HG03457 (cell line): ENCODE measurements around the gene CHMP4B.

ENCODE experiments used
- ATAC-seq: cut with Tn5 transposase; IDR thresholded peaks from one replicate; pipeline ENCODE4 v1.9.1; 2021; ENCODE audit warnings: moderate number of reproducible peaks; ENCODE audit not compliant: unreplicated experiment

The CHMP4B gene

GRCh38 chr20:33837096-33837830 is 26.1 kb downstream of the CHMP4B start:
- no peak for ATAC-seq

GRCh38 chr20:33838035-33838864 is 27.1 kb downstream of the CHMP4B start:
- no peak for ATAC-seq

GRCh38 chr20:33839591-33839990 is 28.4 kb downstream of the CHMP4B start:
- ATAC-seq = no peak

GRCh38 chr20:33840160-33840559 is 29.0 kb downstream of the CHMP4B start:
- ATAC-seq = no peak

- ATAC-seq = no peak
Observed at GRCh38 chr20:33840759-33841435, 29.7 kb downstream of the CHMP4B start.

- no peak for ATAC-seq
Observed at GRCh38 chr20:33841436-33841799, 30.3 kb downstream of the CHMP4B start.

GRCh38 chr20:33842346-33842745 is 31.2 kb downstream of the CHMP4B start:
- no peak for ATAC-seq

GRCh38 chr20:33843050-33843449 is 31.9 kb downstream of the CHMP4B start:
- no peak for ATAC-seq

GRCh38 chr20:33843854-33844253 is 32.7 kb downstream of the CHMP4B start:
- ATAC-seq = peak; percentile 55

GRCh38 chr20:33846291-33846935 is 35.3 kb downstream of the CHMP4B start:
- ATAC-seq = no peak

GRCh38 chr20:33847006-33847405 is 35.9 kb downstream of the CHMP4B start:
- no peak for ATAC-seq

GRCh38 chr20:33848391-33848790 is 37.2 kb downstream of the CHMP4B start:
- ATAC-seq = no peak

GRCh38 chr20:33850159-33850558 is 39.0 kb downstream of the CHMP4B start:
- ATAC-seq = no peak

- ATAC-seq = no peak
Observed at GRCh38 chr20:33851842-33852466, 40.8 kb downstream of the CHMP4B start.

GRCh38 chr20:33852626-33853506 is 41.7 kb downstream of the CHMP4B start:
- no peak for ATAC-seq

GRCh38 chr20:33853507-33853813 is 42.3 kb downstream of the CHMP4B start:
- no peak for ATAC-seq

GRCh38 chr20:33857722-33858563 is 46.8 kb downstream of the CHMP4B start:
- ATAC-seq = no peak

GRCh38 chr20:33858666-33859065 is 47.5 kb downstream of the CHMP4B start:
- no peak for ATAC-seq

GRCh38 chr20:33859157-33859695 is 48.1 kb downstream of the CHMP4B start:
- ATAC-seq = no peak
